K562 (cell line): ENCODE measurements around the gene SIT1. TPM values are rescaled to one million over a fixed set of nuclear protein-coding genes. Genes with fewer than 3 reads are reported as not detected.
A peak's percentile ranks its signal among the peaks of the same experiment; 100 is the strongest.

Source experiments
- ARHGAP35 ChIP-seq: fragments of 450-650 bp; IDR thresholded peaks from 2 replicates; pipeline ENCODE4 v1.6.1; 2018; ENCODE audit not compliant: partially characterized antibody
- C11orf30 ChIP-seq: fragments of 450-650 bp; IDR thresholded peaks from 2 replicates; pipeline ENCODE4 v1.6.1; 2016; ENCODE audit warnings: low read depth, mild to moderate bottlenecking
- CEBPB ChIP-seq: fragments of 450-650 bp; IDR thresholded peaks from 2 replicates; pipeline ENCODE4 v1.6.1; 2016; ENCODE audit warnings: missing genetic modification characterization, missing compliant biosample characterization
- GATA2 ChIP-seq: sonication (generic); formaldehyde crosslinking; IDR thresholded peaks from 2 replicates; pipeline ENCODE4 v1.4.0; 2020; ENCODE audit warnings: mild to moderate bottlenecking, missing genetic modification reagents
- HOXB6 ChIP-seq: fragments of 250-450 bp; sonication (Bioruptor Pico); IDR thresholded peaks from 2 replicates; pipeline ENCODE4 v1.5.1; 2022; ENCODE audit warnings: mild to moderate bottlenecking, borderline replicate concordance
- PURB ChIP-seq: sonication (generic); formaldehyde crosslinking; IDR thresholded peaks from 2 replicates; pipeline ENCODE4 v1.9.0; 2021; ENCODE audit warnings: low read depth, mild to moderate bottlenecking, missing genetic modification reagents
- RFX7 ChIP-seq: fragments of 250-450 bp; sonication (Bioruptor Pico); IDR thresholded peaks from 2 replicates; pipeline ENCODE4 v1.5.1; 2021; ENCODE audit warnings: mild to moderate bottlenecking
- SIX5 ChIP-seq, 2 experiments: IDR thresholded peaks; 2 replicates each; pipeline ENCODE4 v1.6.1; 2011; ENCODE audit warnings: low read length in 2 of 2, borderline replicate concordance in 1 of 2, low read depth in 1 of 2, mild to moderate bottlenecking in 1 of 2, moderate library complexity in 1 of 2; ENCODE audit not compliant: insufficient read depth in 1 of 2
- SMARCC2 ChIP-seq: fragments of 450-650 bp; IDR thresholded peaks from 2 replicates; pipeline ENCODE4 v1.6.1; 2017; ENCODE audit warnings: antibody characterized with exemption, moderate library complexity, mild to moderate bottlenecking, low read depth
- SRF ChIP-seq, 2 experiments: fragments of 250-450, 450-650 bp in 1 of 2; sonication (Bioruptor Pico) in 1 of 2; sonication (generic) in 1 of 2; formaldehyde crosslinking; IDR thresholded peaks; 2 replicates each; pipeline versions ENCODE4 v1.5.0 to v1.5.1; 2020 to 2022; ENCODE audit warnings: mild to moderate bottlenecking in 1 of 2, missing genetic modification reagents in 1 of 2
- TAF1 ChIP-seq: IDR thresholded peaks from 2 replicates; pipeline ENCODE4 v1.6.1; 2011; ENCODE audit warnings: mild to moderate bottlenecking, low read length, moderate library complexity; ENCODE audit not compliant: insufficient read depth, control insufficient read depth, severe bottlenecking; ENCODE audit errors: extremely low read depth
- YY1 ChIP-seq, 3 experiments: IDR thresholded peaks; 2 replicates each; pipeline ENCODE4 v1.6.1; 2011; ENCODE audit warnings: low read length in 2 of 3, mild to moderate bottlenecking in 2 of 3, moderate library complexity in 2 of 3, borderline replicate concordance in 1 of 3, control low read depth in 1 of 3, low read depth in 1 of 3; ENCODE audit not compliant: insufficient read depth in 3 of 3, insufficient replicate concordance in 2 of 3, control insufficient read depth in 1 of 3, insufficient read length in 1 of 3; ENCODE audit errors: extremely low read depth in 1 of 3
- ZNF707 ChIP-seq: fragments of 250-450 bp; sonication (Bioruptor Pico); conservative IDR thresholded peaks from 2 replicates; pipeline ENCODE4 v1.8.0; 2022; ENCODE audit warnings: inconsistent platforms, mild to moderate bottlenecking, moderate library complexity
- ZZZ3 ChIP-seq: fragments of 450-650 bp; IDR thresholded peaks from 2 replicates; pipeline ENCODE4 v1.6.1; 2016; ENCODE audit warnings: antibody characterized with exemption, mild to moderate bottlenecking, moderate library complexity
- polyA plus RNA-seq, 8 experiments: library from polyadenylated mRNA; depleted of rRNA in 4 of 8; stranded (reverse) in 5 of 8; unstranded in 3 of 8; fragments of >200 nt; fragmentation: Nextera tagmentation in 2 of 8; fragmentation: Illumina TruSeq in 1 of 8; extraction: Ambion mirVana in 2 of 8; extraction: Trizol in 1 of 8; gene quantifications; 2 replicates each; pipeline versions ENCODE4 v1.2.1 to v1.2.3, GENCODE V29; 2011 to 2014; ENCODE audit warnings: inconsistent platforms in 1 of 8, missing spikeins in 1 of 8
- total RNA-seq, 7 experiments: library from RNA; depleted of rRNA in 6 of 7; stranded (reverse); fragments of >200 nt in 6 of 7; fragmentation: Illumina TruSeq in 2 of 7; extraction: Trizol in 2 of 7; gene quantifications; 2 replicates each; pipeline versions ENCODE4 v1.2.1 to v1.2.3, GENCODE V29; 2011 to 2021; ENCODE audit warnings: low replicate concordance in 1 of 7
- TF ChIP-seq, protein P1 (sequence below): IDR thresholded peaks from 2 replicates; pipeline ENCODE4 v1.6.1; 2012; ENCODE audit warnings: low read depth, low read length, improper control_type of control experiment, borderline replicate concordance
- TF ChIP-seq, protein P2 (sequence below), 2 experiments: fragments of 150-350 bp in 1 of 2; IDR thresholded peaks; 2 replicates each; pipeline ENCODE4 v1.6.1; 2012 to 2016; ENCODE audit warnings: low read depth in 2 of 2, low read length in 2 of 2, mild to moderate bottlenecking in 1 of 2, moderate library complexity in 1 of 2
- TF ChIP-seq, protein P3 (sequence below): IDR thresholded peaks from 2 replicates; pipeline ENCODE4 v1.6.1; 2011; ENCODE audit warnings: borderline replicate concordance, low read depth, mild to moderate bottlenecking, moderate library complexity, low read length; ENCODE audit not compliant: insufficient read depth, poor library complexity, severe bottlenecking

SIT1 gene
- total and polyA plus RNA-seq, 9 of the 15 experiments (the other 6 are each of a cell fraction or from before 2014, with no cell fraction given) = not detected

DNA sequence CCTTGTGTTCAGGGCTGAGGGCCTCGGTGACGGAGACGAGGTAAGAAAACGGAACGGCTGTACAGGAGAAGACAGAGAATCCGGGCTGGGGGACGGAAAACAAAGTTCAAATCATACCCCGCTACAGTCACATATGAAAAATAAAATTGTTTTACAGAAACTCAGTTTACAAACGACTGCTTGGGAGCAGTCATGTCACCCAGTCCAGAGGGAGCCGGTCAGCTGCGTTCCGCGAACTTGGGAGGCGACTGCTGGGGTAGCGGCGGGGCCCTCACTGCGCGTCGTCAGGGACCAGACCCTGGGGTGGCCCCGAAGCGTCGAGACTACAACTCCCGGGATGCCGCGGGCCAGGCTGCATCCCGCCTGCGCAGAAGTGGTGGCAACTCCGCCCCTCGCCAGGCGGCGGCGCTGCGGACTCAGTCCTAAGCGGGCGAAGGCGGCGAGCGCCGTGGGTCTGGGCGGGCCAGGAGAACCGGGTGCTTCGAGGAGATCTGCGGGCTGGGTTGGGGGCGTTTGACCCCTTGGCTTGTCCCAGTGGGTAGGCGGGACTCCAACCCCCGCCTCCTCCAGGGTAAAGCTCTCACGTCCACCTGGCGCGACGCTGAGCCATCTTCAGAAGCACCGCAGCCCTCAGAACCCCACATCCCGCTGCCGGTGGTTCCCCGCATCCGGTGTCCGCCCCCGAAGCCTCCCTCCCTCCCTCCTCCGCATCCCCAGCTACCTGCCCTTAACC lies 4.0 kb downstream of the SIT1 start (continued):
- TF ChIP-seq, protein P1, sequence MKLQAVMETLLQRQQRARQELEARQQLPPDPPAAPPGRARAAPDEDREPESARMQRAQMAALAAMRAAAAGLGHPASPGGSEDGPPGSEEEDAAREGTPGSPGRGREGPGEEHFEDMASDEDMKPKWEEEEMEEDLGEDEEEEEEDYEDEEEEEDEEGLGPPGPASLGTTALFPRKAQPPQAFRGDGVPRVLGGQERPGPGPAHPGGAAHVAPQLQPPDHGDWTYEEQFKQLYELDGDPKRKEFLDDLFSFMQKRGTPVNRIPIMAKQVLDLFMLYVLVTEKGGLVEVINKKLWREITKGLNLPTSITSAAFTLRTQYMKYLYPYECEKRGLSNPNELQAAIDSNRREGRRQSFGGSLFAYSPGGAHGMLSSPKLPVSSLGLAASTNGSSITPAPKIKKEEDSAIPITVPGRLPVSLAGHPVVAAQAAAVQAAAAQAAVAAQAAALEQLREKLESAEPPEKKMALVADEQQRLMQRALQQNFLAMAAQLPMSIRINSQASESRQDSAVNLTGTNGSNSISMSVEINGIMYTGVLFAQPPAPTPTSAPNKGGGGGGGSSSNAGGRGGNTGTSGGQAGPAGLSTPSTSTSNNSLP = no peak
- TF ChIP-seq CEBPB (tag) (no peak), ZNF707 (CRISPR knock-in tag) (no peak), TAF1 (peak; percentile 31), SIX5 (IDR thresholded peaks at IDR 0.05; ENCODE audit: borderline replicate concordance in 1 of 2, insufficient read depth in 1 of 2, low read depth in 1 of 2, low read length in 2 of 2) (peak; percentile 43 to 62; a peak in 2 of 4 replicates), SMARCC2 (no peak), RFX7 (CRISPR knock-in tag) (no peak), YY1 (IDR thresholded peaks at IDR 0.05; ENCODE audit: borderline replicate concordance in 1 of 3, control insufficient read depth in 1 of 3, extremely low read depth in 1 of 3, insufficient read depth in 3 of 3, insufficient read length in 1 of 3, insufficient replicate concordance in 2 of 3, low read depth in 1 of 3, low read length in 2 of 3) (peak in 2 of 3 experiments; percentile 5 to 22), ARHGAP35 (no peak), C11orf30 (no peak), HOXB6 (CRISPR knock-in tag) (no peak), ZZZ3 (no peak), PURB (CRISPR knock-in tag) (no peak), SRF (CRISPR knock-in tag; IDR thresholded peaks at IDR 0.05) (peak in 1 of 2 experiments; percentile 64; a peak in 2 of 4 replicates), GATA2 (CRISPR knock-in tag) (no peak)
- TF ChIP-seq, protein P2, sequence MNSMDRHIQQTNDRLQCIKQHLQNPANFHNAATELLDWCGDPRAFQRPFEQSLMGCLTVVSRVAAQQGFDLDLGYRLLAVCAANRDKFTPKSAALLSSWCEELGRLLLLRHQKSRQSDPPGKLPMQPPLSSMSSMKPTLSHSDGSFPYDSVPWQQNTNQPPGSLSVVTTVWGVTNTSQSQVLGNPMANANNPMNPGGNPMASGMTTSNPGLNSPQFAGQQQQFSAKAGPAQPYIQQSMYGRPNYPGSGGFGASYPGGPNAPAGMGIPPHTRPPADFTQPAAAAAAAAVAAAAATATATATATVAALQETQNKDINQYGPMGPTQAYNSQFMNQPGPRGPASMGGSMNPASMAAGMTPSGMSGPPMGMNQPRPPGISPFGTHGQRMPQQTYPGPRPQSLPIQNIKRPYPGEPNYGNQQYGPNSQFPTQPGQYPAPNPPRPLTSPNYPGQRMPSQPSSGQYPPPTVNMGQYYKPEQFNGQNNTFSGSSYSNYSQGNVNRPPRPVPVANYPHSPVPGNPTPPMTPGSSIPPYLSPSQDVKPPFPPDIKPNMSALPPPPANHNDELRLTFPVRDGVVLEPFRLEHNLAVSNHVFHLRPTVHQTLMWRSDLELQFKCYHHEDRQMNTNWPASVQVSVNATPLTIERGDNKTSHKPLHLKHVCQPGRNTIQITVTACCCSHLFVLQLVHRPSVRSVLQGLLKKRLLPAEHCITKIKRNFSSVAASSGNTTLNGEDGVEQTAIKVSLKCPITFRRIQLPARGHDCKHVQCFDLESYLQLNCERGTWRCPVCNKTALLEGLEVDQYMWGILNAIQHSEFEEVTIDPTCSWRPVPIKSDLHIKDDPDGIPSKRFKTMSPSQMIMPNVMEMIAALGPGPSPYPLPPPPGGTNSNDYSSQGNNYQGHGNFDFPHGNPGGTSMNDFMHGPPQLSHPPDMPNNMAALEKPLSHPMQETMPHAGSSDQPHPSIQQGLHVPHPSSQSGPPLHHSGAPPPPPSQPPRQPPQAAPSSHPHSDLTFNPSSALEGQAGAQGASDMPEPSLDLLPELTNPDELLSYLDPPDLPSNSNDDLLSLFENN (IDR thresholded peaks at IDR 0.05; ENCODE audit: low read depth in 2 of 2, low read length in 2 of 2) = no peak
- TF ChIP-seq, protein P3, sequence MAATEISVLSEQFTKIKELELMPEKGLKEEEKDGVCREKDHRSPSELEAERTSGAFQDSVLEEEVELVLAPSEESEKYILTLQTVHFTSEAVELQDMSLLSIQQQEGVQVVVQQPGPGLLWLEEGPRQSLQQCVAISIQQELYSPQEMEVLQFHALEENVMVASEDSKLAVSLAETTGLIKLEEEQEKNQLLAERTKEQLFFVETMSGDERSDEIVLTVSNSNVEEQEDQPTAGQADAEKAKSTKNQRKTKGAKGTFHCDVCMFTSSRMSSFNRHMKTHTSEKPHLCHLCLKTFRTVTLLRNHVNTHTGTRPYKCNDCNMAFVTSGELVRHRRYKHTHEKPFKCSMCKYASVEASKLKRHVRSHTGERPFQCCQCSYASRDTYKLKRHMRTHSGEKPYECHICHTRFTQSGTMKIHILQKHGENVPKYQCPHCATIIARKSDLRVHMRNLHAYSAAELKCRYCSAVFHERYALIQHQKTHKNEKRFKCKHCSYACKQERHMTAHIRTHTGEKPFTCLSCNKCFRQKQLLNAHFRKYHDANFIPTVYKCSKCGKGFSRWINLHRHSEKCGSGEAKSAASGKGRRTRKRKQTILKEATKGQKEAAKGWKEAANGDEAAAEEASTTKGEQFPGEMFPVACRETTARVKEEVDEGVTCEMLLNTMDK = peak; percentile 14
